CD14-positive monocyte (primary cell): ENCODE data around the gene TBC1D20. TPM values are rescaled to one million over a fixed set of nuclear protein-coding genes. Genes with fewer than 3 reads are reported as not detected.

Source experiments
- DNase-seq, 3 donors: peaks; one replicate each; pipeline ENCODE4 v3.0.0-alpha.2; 2011 to 2022
- H2AFZ ChIP-seq: 2 replicates; pipeline ENCODE4 v1.6.0; 2012; ENCODE audit warnings: mild to moderate bottlenecking, low read depth, low read length, inconsistent platforms; ENCODE audit not compliant: insufficient read depth, poor library complexity, severe bottlenecking
- H3K27ac ChIP-seq, 2 donors: 1 replicate in 1 of 2; 2 replicates in 1 of 2; pipeline ENCODE4 v1.5.1; 2012 to 2013; ENCODE audit warnings: low read length in 2 of 2, control low read depth in 1 of 2, inconsistent platforms in 1 of 2, low read depth in 1 of 2, mild to moderate bottlenecking in 1 of 2
- H3K27me3 ChIP-seq, 2 donors: one replicate each; pipeline versions ENCODE4 v1.6.0 to v1.6.1; 2011 to 2013; ENCODE audit warnings: low read length in 2 of 2; ENCODE audit not compliant: control insufficient read depth in 2 of 2, insufficient read depth in 2 of 2
- H3K36me3 ChIP-seq, 2 donors: replicated peaks in 1 of 2; 1 replicate in 1 of 2; 2 replicates in 1 of 2; pipeline versions ENCODE4 v1.5.1 to v1.6.1; 2012 to 2013; ENCODE audit warnings: low read length in 2 of 2, control low read depth in 1 of 2, inconsistent platforms in 1 of 2, mild to moderate bottlenecking in 1 of 2; ENCODE audit not compliant: insufficient read depth in 2 of 2, control insufficient read depth in 1 of 2
- H3K4me1 ChIP-seq, 2 donors: 1 replicate in 1 of 2; 2 replicates in 1 of 2; pipeline versions ENCODE4 v1.5.1 to v1.6.1; 2012 to 2013; ENCODE audit warnings: low read length in 2 of 2, control low read depth in 1 of 2, inconsistent platforms in 1 of 2, mild to moderate bottlenecking in 1 of 2, moderate library complexity in 1 of 2; ENCODE audit not compliant: insufficient read depth in 2 of 2, control insufficient read depth in 1 of 2
- H3K4me2 ChIP-seq: replicated peaks from 2 replicates; pipeline ENCODE3; 2012; ENCODE audit warnings: low read length, moderate library complexity, mild to moderate bottlenecking; ENCODE audit not compliant: poor library complexity, severe bottlenecking; ENCODE audit errors: extremely low read depth
- H3K4me3 ChIP-seq, 3 experiments: fragments of 200-600 bp in 1 of 3; sonication (generic) in 1 of 3; replicated peaks in 1 of 3; 1 replicate in 2 of 3; 2 replicates in 1 of 3; pipeline ENCODE4 v1.5.1; 2011 to 2013; ENCODE audit warnings: low read length in 3 of 3, mild to moderate bottlenecking in 3 of 3, control low read depth in 2 of 3, low read depth in 2 of 3, inconsistent platforms in 1 of 3, moderate library complexity in 1 of 3
- H3K79me2 ChIP-seq: 2 replicates; pipeline ENCODE4 v1.6.0; 2012; ENCODE audit warnings: mild to moderate bottlenecking, control low read depth, inconsistent platforms, low read length, moderate library complexity; ENCODE audit not compliant: insufficient read depth
- H3K9ac ChIP-seq: 2 replicates; pipeline ENCODE4 v1.6.0; 2017; ENCODE audit warnings: low read length, mild to moderate bottlenecking; ENCODE audit not compliant: insufficient read depth, poor library complexity, severe bottlenecking
- H3K9me3 ChIP-seq, 2 donors: replicated peaks in 1 of 2; 1 replicate in 1 of 2; 2 replicates in 1 of 2; pipeline versions ENCODE4 v1.5.1 to v1.6.1; 2012 to 2013; ENCODE audit warnings: low read length in 2 of 2, control low read depth in 1 of 2; ENCODE audit not compliant: control insufficient read depth in 1 of 2, insufficient read depth in 1 of 2
- H4K20me1 ChIP-seq: 2 replicates; pipeline ENCODE4 v1.6.0; 2012; ENCODE audit warnings: mild to moderate bottlenecking, low read length, control low read depth, moderate library complexity; ENCODE audit not compliant: insufficient read depth
- H3K27ac Mint-ChIP-seq, 7 donors: one replicate each; pipeline ENCODE4 v1.8.0; 2020; ENCODE audit warnings: mild to moderate bottlenecking in 7 of 7, mixed read lengths in 7 of 7, moderate library complexity in 6 of 7, inconsistent platforms in 2 of 7
- H3K27me3 Mint-ChIP-seq, 3 donors: one replicate each; pipeline ENCODE4 v1.8.0; 2021 to 2022; ENCODE audit warnings: low read depth in 3 of 3, mild to moderate bottlenecking in 3 of 3, mixed read lengths in 3 of 3, moderate library complexity in 3 of 3, inconsistent platforms in 1 of 3
- H3K36me3 Mint-ChIP-seq, 2 donors: one replicate each; pipeline ENCODE4 v1.8.0; 2020; ENCODE audit warnings: mixed read lengths in 2 of 2, inconsistent platforms in 1 of 2, mild to moderate bottlenecking in 1 of 2
- H3K4me1 Mint-ChIP-seq: one replicate; pipeline ENCODE4 v1.8.0; 2020; ENCODE audit warnings: mild to moderate bottlenecking, mixed read lengths
- H3K4me3 Mint-ChIP-seq, 2 donors: one replicate each; pipeline ENCODE4 v1.8.0; 2020; ENCODE audit warnings: mild to moderate bottlenecking in 2 of 2, mixed read lengths in 2 of 2, moderate library complexity in 1 of 2
- H3K9me3 Mint-ChIP-seq, 7 donors: one replicate each; pipeline ENCODE4 v1.8.0; 2020 to 2022; ENCODE audit warnings: mixed read lengths in 7 of 7, mild to moderate bottlenecking in 6 of 7, moderate library complexity in 6 of 7, inconsistent platforms in 2 of 7
- CTCF ChIP-seq: fragments of 200-600 bp; IDR thresholded peaks from one replicate; pipeline ENCODE4 v1.8.0; 2022; ENCODE audit warnings: antibody characterized with exemption, mild to moderate bottlenecking
- WGBS: methylation state at CpG from one replicate; pipeline ENCODE4 v1.1.5; 2013; ENCODE audit warnings: missing lambda C conversion rate; ENCODE audit not compliant: insufficient coverage; 5-methylcytosine and 5-hydroxymethylcytosine counted together
- intact Hi-C, 2 donors: fragments of 100-400 bp; cut with micrococcal nuclease; formaldehyde crosslinking; loops; one replicate each; pipeline versions ENCODE4 v1.15.0 to v1.15.1; 2023
- polyA plus RNA-seq, 3 donors: library from polyadenylated mRNA; depleted of rRNA in 1 of 3; unstranded in 2 of 3; stranded (reverse) in 1 of 3; fragments of 300-500 nt in 2 of 3; fragments of >200 nt in 1 of 3; fragmentation: Illumina TruSeq in 2 of 3; gene quantifications; 1 replicate in 2 of 3; 2 replicates in 1 of 3; pipeline ENCODE4 v1.2.3, GENCODE V29; 2012 to 2021

TBC1D20 gene
- polyA plus RNA-seq, 3 donors = 10.5 to 24.7 (median 11.3) TPM

- H3K36me3 ChIP-seq = peaks cover 61 to 76% of the 10 kb centered on the region in 2 donors
- Mint-ChIP-seq H3K27me3 (peaks cover 0 to 3% (median 0%) of the 10 kb centered on the region in 3 donors), H3K4me3 (no peak overlapping the region), H3K36me3 (peaks cover 68 to 80% of the 10 kb centered on the region in 2 donors), H3K27ac (peak overlapping the region in 2 of 7 donors; percentile 6 to 37), H3K4me1 (peaks cover 6% of the 10 kb centered on the region), H3K9me3 (no peaks in the 10 kb centered on the region)
- no peak overlapping the region for H3K9ac ChIP-seq
- 93% methylated on average over 31 of the region's 49 CpGs for WGBS
- DNase-seq = peak in 2 of 3 donors; percentile 12 to 21
- no peaks in the 10 kb centered on the region for H3K27me3 ChIP-seq
- no peak overlapping the region for H3K4me3 ChIP-seq
- H3K9me3 ChIP-seq = no peaks in the 10 kb centered on the region
- no peaks in the 10 kb centered on the region for H3K79me2 ChIP-seq
- H3K4me2 ChIP-seq = no peak overlapping the region
- no peak overlapping the region for H3K27ac ChIP-seq
- no peak overlapping the region for H2AFZ ChIP-seq
- no peak for TF ChIP-seq CTCF
- intact Hi-C loops = no loop called here
- H4K20me1 ChIP-seq = peaks cover 11% of the 10 kb centered on the region
- peaks cover 0 to 3% of the 10 kb centered on the region in 2 donors for H3K4me1 ChIP-seq
Observed at GRCh38 chr20:420721-421574, 41.4 kb downstream of the TBC1D20 start.

- peaks cover 0 to 3% (median 0%) of the 10 kb centered on the region in 3 donors for H3K27me3 Mint-ChIP-seq
- intact Hi-C loops = no loop called here
- no peak overlapping the region for H3K4me2 ChIP-seq
Observed at GRCh38 chr20:420166-420620, 42.1 kb downstream of the TBC1D20 start.

More at GRCh38 chr20:420166-420620, 42.1 kb downstream of the TBC1D20 start:
- H3K4me1 Mint-ChIP-seq = peaks cover 13% of the 10 kb centered on the region
- Histone ChIP-seq H3K9ac (no peak overlapping the region), H3K27ac (no peak overlapping the region), H3K9me3 (no peaks in the 10 kb centered on the region), H4K20me1 (peaks cover 15% of the 10 kb centered on the region), H3K4me3 (no peak overlapping the region), H3K27me3 (no peaks in the 10 kb centered on the region), H3K4me1 (peaks cover 3 to 9% of the 10 kb centered on the region in 2 donors), H3K79me2 (no peaks in the 10 kb centered on the region), H3K36me3 (peaks cover 61 to 75% of the 10 kb centered on the region in 2 donors), H2AFZ (no peak overlapping the region)
- H3K27ac Mint-ChIP-seq = peak overlapping the region in 2 of 7 donors; percentile 3 to 66
- peaks cover 73 to 84% of the 10 kb centered on the region in 2 donors for H3K36me3 Mint-ChIP-seq
- no peak for TF ChIP-seq CTCF
- DNase-seq = no peak
- H3K4me3 Mint-ChIP-seq = no peak overlapping the region
- WGBS = 94% methylated on average over 16 of the region's 20 CpGs
- no peaks in the 10 kb centered on the region for H3K9me3 Mint-ChIP-seq
